ENCODE results near the gene TPRKB.
"Not testable (repeated sequence)": the region's sequence is repeated elsewhere in the genome, so short reads cannot be mapped to it uniquely, and the experiment has no call there.

Gene TPRKB

GRCh38 chr2:73736855-73737779, at the start of gene TPRKB:
TPRKB (minus strand) TSS chr2:73737345; CDS start chr2:73734569, 2,776 bp downstream.
- DNase-seq, result peak; percentile 91 to 95

- not testable (repeated sequence) for DNase-seq
Observed at GRCh38 chr2:73783883-73784282, 46.7 kb upstream of the TPRKB start, which contains the start of gene C2orf78. C2orf78 (plus strand) TSS chr2:73784183; CDS start chr2:73784310, 127 bp downstream.

- not testable (repeated sequence) for DNase-seq
Observed at GRCh38 chr2:73783402-73783801, 46.3 kb upstream of the TPRKB start.

GRCh38 chr2:73780237-73780582, 43.1 kb upstream of the TPRKB start:
- no peak for DNase-seq

GRCh38 chr2:73779467-73780236, 42.5 kb upstream of the TPRKB start, which contains the start of gene DUSP11:
DUSP11 (minus strand) TSS chr2:73780103; CDS start chr2:73779974, 129 bp downstream.
- peak; percentile 96 for DNase-seq

GRCh38 chr2:73778867-73779466, 41.8 kb upstream of the TPRKB start:
- DNase-seq, result not testable (repeated sequence)

- no peak for DNase-seq
Observed at GRCh38 chr2:73776869-73777519, 39.8 kb upstream of the TPRKB start.

GRCh38 chr2:73776381-73776780, 39.2 kb upstream of the TPRKB start:
- DNase-seq, result no peak

- DNase-seq, result no peak
Observed at GRCh38 chr2:73772819-73773218, 35.7 kb upstream of the TPRKB start.

- DNase-seq, result no peak
Observed at GRCh38 chr2:73770725-73771124, 33.6 kb upstream of the TPRKB start.

- no peak for DNase-seq
Observed at GRCh38 chr2:73766994-73767393, 29.8 kb upstream of the TPRKB start.

GRCh38 chr2:73766349-73766748, 29.2 kb upstream of the TPRKB start:
- no peak for DNase-seq

- no peak for DNase-seq
Observed at GRCh38 chr2:73764945-73765344, 27.8 kb upstream of the TPRKB start.

- DNase-seq, result no peak
Observed at GRCh38 chr2:73762571-73762970, 25.4 kb upstream of the TPRKB start.

GRCh38 chr2:73759904-73760303, 22.8 kb upstream of the TPRKB start:
- DNase-seq, result no peak

- peak in 1 of 2 experiments; percentile 15 for DNase-seq
Observed at GRCh38 chr2:73759285-73759764, 22.2 kb upstream of the TPRKB start.

GRCh38 chr2:73754332-73754731, 17.2 kb upstream of the TPRKB start:
- DNase-seq, result not testable (repeated sequence)

GRCh38 chr2:73749314-73749713, 12.2 kb upstream of the TPRKB start:
- no peak for DNase-seq

- DNase-seq, result no peak
Observed at GRCh38 chr2:73746877-73747208, 9.7 kb upstream of the TPRKB start.

- DNase-seq, result no peak
Observed at GRCh38 chr2:73746015-73746876, 9.1 kb upstream of the TPRKB start.

- DNase-seq, result no peak
Observed at GRCh38 chr2:73740767-73741166, 3.6 kb upstream of the TPRKB start.

- no peak for DNase-seq
Observed at GRCh38 chr2:73739101-73739500, 2.0 kb upstream of the TPRKB start.
